K562 (cell line): ENCODE measurements around the gene FXN. TPM values are rescaled to one million over a fixed set of nuclear protein-coding genes. Genes with fewer than 3 reads are reported as not detected.

Experiments
- ATAC-seq: fragments of 200-7000 bp; cut with Tn5 transposase; 3 replicates; pipeline ENCODE4 v1.9.1; 2020; ENCODE audit warnings: moderate library complexity
- BruUV-seq: library from RNA; stranded (reverse); fragments of 400-500 nt; replicated peaks from 2 replicates; lab custom pipeline; 2021; lab: Mats Ljungman, UMichigan
- CTCF ChIA-PET: fragments of 300-600 bp; formaldehyde crosslinking; extraction: SDS; loops from one replicate; lab custom pipeline; 2021; ENCODE audit warnings: low intra/inter-chr PET ratio; lab: Yijun Ruan, JAX
- POLR2A ChIA-PET: fragments of 300-600, 350-650 bp; sonication (Branson Sonifier 250); formaldehyde crosslinking; extraction: SDS; loops from one replicate; lab custom pipeline; 2021; ENCODE audit warnings: antibody characterized with exemption, inconsistent platforms; lab: Yijun Ruan, JAX
- DNase-seq, 4 experiments: peaks; one replicate each; pipeline versions ENCODE4 v3.0.0 to v3.0.0-alpha.2; 2011 to 2018; ENCODE audit warnings: low spot score in 3 of 4, mixed read lengths in 3 of 4; ENCODE audit errors: extremely low read depth in 1 of 4
- FAIRE-seq: peaks from 2 replicates; lab custom pipeline; 2011; peaks lifted over from hg19 to GRCh38; lab: Jason Lieb, UNC
- H2AFZ ChIP-seq: 2 replicates; pipeline ENCODE4 v1.6.0; 2011; ENCODE audit warnings: low read depth, low read length, control low read depth, inconsistent platforms
- H3K27ac ChIP-seq: fragments of 200-600 bp; 3 replicates; pipeline ENCODE4 v1.8.0; 2011; ENCODE audit warnings: low read depth, mild to moderate bottlenecking, control low read depth, inconsistent platforms, low read length, moderate library complexity, mixed read lengths; ENCODE audit errors: extremely low read depth
- H3K27me3 ChIP-seq, 2 experiments: fragments of 300-600 bp in 1 of 2; 2 replicates in 1 of 2; 3 replicates in 1 of 2; pipeline versions ENCODE4 v1.6.0 to v1.8.0; 2011; ENCODE audit warnings: inconsistent platforms in 2 of 2, low read length in 2 of 2, mild to moderate bottlenecking in 1 of 2, mixed read lengths in 1 of 2, moderate library complexity in 1 of 2; ENCODE audit not compliant: control insufficient read depth in 2 of 2, insufficient read depth in 2 of 2
- H3K36me3 ChIP-seq: fragments of 300-600 bp; 3 replicates; pipeline ENCODE4 v1.8.0; 2011; ENCODE audit warnings: mild to moderate bottlenecking, low read length, inconsistent platforms; ENCODE audit not compliant: control insufficient read depth, insufficient read depth
- H3K4me1 ChIP-seq, 2 experiments: fragments of 200-600 bp in 1 of 2; replicated peaks in 1 of 2; 2 replicates in 1 of 2; 3 replicates in 1 of 2; pipeline versions ENCODE4 v1.5.1 to v1.8.0; 2011; ENCODE audit warnings: inconsistent platforms in 2 of 2, low read length in 2 of 2, mild to moderate bottlenecking in 1 of 2, mixed read lengths in 1 of 2, moderate library complexity in 1 of 2; ENCODE audit not compliant: control insufficient read depth in 2 of 2, insufficient read depth in 2 of 2
- H3K4me2 ChIP-seq: 2 replicates; pipeline ENCODE4 v1.6.1; 2011; ENCODE audit warnings: low read length, control low read depth, inconsistent platforms, mixed read lengths; ENCODE audit not compliant: insufficient read depth
- H3K4me3 ChIP-seq: fragments of 200-600 bp; sonication (generic), shearing (Covaris generic); 2 replicates; pipeline ENCODE4 v1.5.1; 2016; ENCODE audit warnings: control low read depth, inconsistent platforms
- H3K79me2 ChIP-seq: fragments of 200-600 bp; 3 replicates; pipeline ENCODE4 v1.8.0; 2011; ENCODE audit warnings: low read length, inconsistent platforms; ENCODE audit not compliant: control insufficient read depth, insufficient read depth
- H3K9ac ChIP-seq, 2 experiments: 2 replicates each; pipeline versions ENCODE4 v1.6.0 to v1.6.1; 2011; ENCODE audit warnings: low read depth in 2 of 2, low read length in 2 of 2, control low read depth in 1 of 2, inconsistent platforms in 1 of 2, mild to moderate bottlenecking in 1 of 2, mixed read lengths in 1 of 2; ENCODE audit not compliant: insufficient read depth in 1 of 2
- H3K9me1 ChIP-seq: one replicate; pipeline ENCODE4 v1.6.0; 2011; ENCODE audit warnings: inconsistent platforms, mild to moderate bottlenecking, low read length, moderate library complexity; ENCODE audit not compliant: control insufficient read depth, insufficient read depth
- H3K9me3 ChIP-seq: replicated peaks from 2 replicates; pipeline ENCODE4 v1.5.1; 2011; ENCODE audit warnings: low read depth, low read length, inconsistent platforms; ENCODE audit not compliant: control insufficient read depth, insufficient read depth
- H4K20me1 ChIP-seq: replicated peaks from 2 replicates; pipeline ENCODE4 v1.6.1; 2011; ENCODE audit warnings: low read length, inconsistent platforms, mixed read lengths; ENCODE audit not compliant: control insufficient read depth, insufficient read depth
- BHLHE40 ChIP-seq: IDR thresholded peaks from 2 replicates; pipeline ENCODE4 v1.6.1; 2011; ENCODE audit warnings: low read length, improper control_type of control experiment
- ETS2 ChIP-seq: IDR thresholded peaks from 2 replicates; pipeline ENCODE4 v1.6.1; 2016; ENCODE audit warnings: borderline replicate concordance, missing genetic modification characterization, mild to moderate bottlenecking, moderate library complexity, missing compliant biosample characterization; ENCODE audit not compliant: poor library complexity, severe bottlenecking
- FOXO4 ChIP-seq: fragments of 450-650 bp; formaldehyde crosslinking; IDR thresholded peaks from 2 replicates; pipeline ENCODE4 v1.4.0; 2020; ENCODE audit warnings: mild to moderate bottlenecking, moderate library complexity
- KLF13 ChIP-seq: fragments of 450-650 bp; IDR thresholded peaks from 2 replicates; pipeline ENCODE4 v1.6.1; 2016; ENCODE audit warnings: missing genetic modification characterization, low read depth, mild to moderate bottlenecking, missing compliant biosample characterization, moderate library complexity, borderline replicate concordance
- POLR2B ChIP-seq: fragments of 450-650 bp; IDR thresholded peaks from 2 replicates; pipeline ENCODE4 v1.6.1; 2018; ENCODE audit warnings: low read depth; ENCODE audit not compliant: partially characterized antibody
- PREB ChIP-seq: sonication (generic); formaldehyde crosslinking; IDR thresholded peaks from 2 replicates; pipeline ENCODE4 v1.8.1; 2023; ENCODE audit warnings: mild to moderate bottlenecking, missing genetic modification reagents
- SRSF3 ChIP-seq: fragments of 200-400 bp; formaldehyde crosslinking; IDR thresholded peaks from 2 replicates; pipeline ENCODE4 v1.6.1; 2016; ENCODE audit warnings: mild to moderate bottlenecking, low read length, moderate library complexity; ENCODE audit not compliant: insufficient read depth
- YY1 ChIP-seq, 3 experiments: IDR thresholded peaks; 2 replicates each; pipeline ENCODE4 v1.6.1; 2011; ENCODE audit warnings: low read length in 2 of 3, mild to moderate bottlenecking in 2 of 3, moderate library complexity in 2 of 3, borderline replicate concordance in 1 of 3, control low read depth in 1 of 3, low read depth in 1 of 3; ENCODE audit not compliant: insufficient read depth in 3 of 3, insufficient replicate concordance in 2 of 3, control insufficient read depth in 1 of 3, insufficient read length in 1 of 3; ENCODE audit errors: extremely low read depth in 1 of 3
- ZNF639 ChIP-seq, 2 experiments: fragments of 200-800 bp in 1 of 2; sonication (Bioruptor generic) in 1 of 2; sonication (generic) in 1 of 2; formaldehyde crosslinking in 1 of 2; IDR thresholded peaks in 1 of 2; conservative IDR thresholded peaks in 1 of 2; 2 replicates each; pipeline versions ENCODE4 v1.5.0 to v1.6.1; 2016 to 2020; ENCODE audit warnings: missing compliant biosample characterization in 1 of 2, missing genetic modification characterization in 1 of 2, missing genetic modification reagents in 1 of 2
- ZNF79 ChIP-seq: fragments of 250-450 bp; sonication (Bioruptor Pico); IDR thresholded peaks from 2 replicates; pipeline ENCODE4 v1.4.0; 2020; ENCODE audit warnings: low read depth, mild to moderate bottlenecking, moderate library complexity
- WGBS: fragments of 100-300 bp; shearing (Covaris generic); methylation state at CpG from one replicate; pipeline ENCODE4 v1.1.6; 2016; ENCODE audit warnings: low coverage, mixed read lengths; ENCODE audit not compliant: insufficient coverage; ENCODE audit errors: missing lambda C conversion rate; 5-methylcytosine and 5-hydroxymethylcytosine counted together
- in situ Hi-C: fragments of 300-500 bp; cut with MboI; formaldehyde crosslinking; loops from 4 replicates; pipeline ENCODE4 v1.15.0; 2018; ENCODE audit warnings: inconsistent platforms, mixed read lengths
- intact Hi-C: fragments of 100-400 bp; cut with micrococcal nuclease; formaldehyde crosslinking; loops from 2 replicates; pipeline ENCODE4 v1.14.2; 2022
- polyA plus RNA-seq, 8 experiments: library from polyadenylated mRNA; depleted of rRNA in 4 of 8; stranded (reverse) in 5 of 8; unstranded in 3 of 8; fragments of >200 nt; fragmentation: Nextera tagmentation in 2 of 8; fragmentation: Illumina TruSeq in 1 of 8; extraction: Ambion mirVana in 2 of 8; extraction: Trizol in 1 of 8; gene quantifications; 2 replicates each; pipeline versions ENCODE4 v1.2.1 to v1.2.3, GENCODE V29; 2011 to 2014; ENCODE audit warnings: inconsistent platforms in 1 of 8, missing spikeins in 1 of 8
- total RNA-seq, 7 experiments: library from RNA; depleted of rRNA in 6 of 7; stranded (reverse); fragments of >200 nt in 6 of 7; fragmentation: Illumina TruSeq in 2 of 7; extraction: Trizol in 2 of 7; gene quantifications; 2 replicates each; pipeline versions ENCODE4 v1.2.1 to v1.2.3, GENCODE V29; 2011 to 2021; ENCODE audit warnings: low replicate concordance in 1 of 7

The FXN gene
- total and polyA plus RNA-seq, 9 of the 15 experiments (the other 6 are each of a cell fraction or from before 2014, with no cell fraction given) = 7.6 to 51.5 (median 30.3) TPM

- 43% methylated on average over 4 of the region's 4 CpGs for WGBS
- FAIRE-seq (no peak), DNase-seq (no peak), ATAC-seq (no peak)
- intact Hi-C loops = no loop called here
- ChIA-PET POLR2A (no interaction called here), CTCF (no interaction called here)
- Histone ChIP-seq H3K27me3 (no peaks in the 10 kb centered on the region), H3K27ac (no peak overlapping the region), H3K36me3 (peaks cover 47% of the 10 kb centered on the region; the same call in 2 of the 3 replicates), H2AFZ (no peak overlapping the region), H3K4me2 (no peak overlapping the region), H3K9me3 (no peaks in the 10 kb centered on the region), H3K79me2 (peaks cover 37% of the 10 kb centered on the region), H3K4me1 (peaks cover 8 to 11% of the 10 kb centered on the region in 2 experiments; a peak in 2 of 5 replicates), H3K9ac (no peak overlapping the region), H3K4me3 (no peak overlapping the region), H4K20me1 (no peaks in the 10 kb centered on the region; the same call in 1 of the 2 replicates), H3K9me1 (no peaks in the 10 kb centered on the region)
- in situ Hi-C loops = loop anchor here (25.0 kb wide), 1 partner anchor 891 kb away; no protein-coding TSS in a partner anchor
- TF ChIP-seq POLR2B (no peak), FOXO4 (CRISPR knock-in tag) (no peak), ETS2 (tag) (no peak), ZNF79 (CRISPR knock-in tag) (no peak), SRSF3 (no peak), ZNF639 (CRISPR knock-in tag; conservative IDR thresholded peaks at IDR 0.05 in 1 of 2, IDR thresholded peaks at IDR 0.05 in 1 of 2) (no peak), YY1 (IDR thresholded peaks at IDR 0.05; ENCODE audit: borderline replicate concordance in 1 of 3, control insufficient read depth in 1 of 3, extremely low read depth in 1 of 3, insufficient read depth in 3 of 3, insufficient read length in 1 of 3, insufficient replicate concordance in 2 of 3, low read depth in 1 of 3, low read length in 2 of 3) (no peak), PREB (CRISPR knock-in tag) (no peak), KLF13 (no peak), BHLHE40 (no peak)
- no TSS peak for BruUV-seq
Measured at GRCh38 chr9:69046723-69047122, 11.2 kb downstream of the FXN start.
